GM06990 (cell line): ENCODE results near the gene SLTM.

ENCODE experiments used
- DNase-seq: peaks from one replicate; pipeline ENCODE4 v3.0.0-alpha.2; 2011; ENCODE audit not compliant: insufficient read length; ENCODE audit errors: extremely low read depth
- H3K27me3 ChIP-seq: replicated peaks from 2 replicates; pipeline ENCODE4 v1.6.0; 2011; ENCODE audit warnings: low read length; ENCODE audit not compliant: control insufficient read depth, insufficient read depth
- H3K36me3 ChIP-seq: 2 replicates; pipeline ENCODE4 v1.5.1; 2011; ENCODE audit warnings: low read length; ENCODE audit not compliant: control insufficient read depth, insufficient read depth
- H3K4me3 ChIP-seq: replicated peaks from 2 replicates; pipeline ENCODE4 v1.5.1; 2011; ENCODE audit warnings: low read depth, mild to moderate bottlenecking, control low read depth, low read length
- CTCF ChIP-seq: IDR thresholded peaks from 2 replicates; pipeline ENCODE4 v1.5.1; 2011; ENCODE audit warnings: low read length, control low read depth, mild to moderate bottlenecking, inconsistent platforms; ENCODE audit not compliant: insufficient read depth, poor library complexity, severe bottlenecking

The SLTM gene

GRCh38 chr15:58967479-58967878 is 34.0 kb upstream of the SLTM start:
- no peak for DNase-seq
- H3K36me3 ChIP-seq, result no peaks in the 10 kb centered on the region
- no peaks in the 10 kb centered on the region for H3K27me3 ChIP-seq
- no peak for TF ChIP-seq CTCF
- no peak overlapping the region for H3K4me3 ChIP-seq

GRCh38 chr15:58966698-58967097 is 33.2 kb upstream of the SLTM start:
- H3K27me3 ChIP-seq, result no peaks in the 10 kb centered on the region
- H3K36me3 ChIP-seq, result no peaks in the 10 kb centered on the region
- H3K4me3 ChIP-seq, result no peak overlapping the region
- no peak for DNase-seq
- no peak for TF ChIP-seq CTCF

DNA sequence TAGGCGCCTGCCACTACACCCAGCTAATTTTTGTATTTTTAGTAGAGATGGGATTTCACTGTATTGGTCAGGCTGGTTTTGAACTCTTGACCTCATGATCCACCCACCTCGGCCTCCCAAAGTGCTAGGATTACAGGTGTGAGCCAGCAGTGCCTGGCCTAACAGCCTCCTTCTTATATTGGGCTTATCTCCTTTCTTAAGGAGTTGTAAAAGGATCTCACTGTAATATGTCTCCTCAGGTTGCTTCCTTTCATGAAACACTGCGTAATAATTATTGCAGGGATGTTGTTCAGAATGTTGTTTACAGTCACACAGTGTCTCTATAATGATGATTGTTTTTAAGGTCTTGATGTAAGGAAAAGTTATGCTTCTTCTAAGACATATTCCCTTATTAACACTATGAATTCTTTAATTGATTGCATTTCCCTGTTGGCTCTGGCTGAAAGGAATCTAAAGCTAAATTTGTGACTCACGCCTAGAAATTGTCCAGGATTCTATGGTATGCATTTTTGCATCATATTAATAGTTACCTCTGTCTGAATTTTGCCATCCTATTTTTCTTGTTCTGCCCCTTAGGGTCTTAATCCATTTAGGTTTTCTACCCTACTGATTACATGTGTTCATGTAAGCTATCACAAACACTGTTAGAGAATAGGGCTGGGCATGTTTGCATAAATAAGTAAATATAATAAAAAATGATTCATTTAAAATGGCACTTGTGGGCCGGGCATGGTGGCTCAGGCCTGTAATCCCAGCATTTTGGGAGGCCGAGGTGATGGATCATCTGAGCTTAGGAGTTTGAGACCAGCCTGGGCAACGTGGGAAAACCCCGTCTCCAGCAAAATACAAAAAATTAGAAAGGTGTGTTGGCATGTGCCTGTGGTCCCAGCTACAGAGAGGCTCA is 29.4 kb upstream of the SLTM start:
- no peak overlapping the region for H3K4me3 ChIP-seq
- TF ChIP-seq CTCF, result no peak
- DNase-seq, result no peak
- H3K27me3 ChIP-seq, result no peaks in the 10 kb centered on the region
- H3K36me3 ChIP-seq, result no peaks in the 10 kb centered on the region

GRCh38 chr15:58962136-58962535 is 28.7 kb upstream of the SLTM start:
- TF ChIP-seq CTCF, result no peak
- no peaks in the 10 kb centered on the region for H3K27me3 ChIP-seq
- DNase-seq, result no peak
- no peaks in the 10 kb centered on the region for H3K36me3 ChIP-seq
- H3K4me3 ChIP-seq, result no peak overlapping the region

GRCh38 chr15:58958811-58959210 is 25.3 kb upstream of the SLTM start:
- H3K27me3 ChIP-seq, result no peaks in the 10 kb centered on the region
- no peaks in the 10 kb centered on the region for H3K36me3 ChIP-seq
- no peak overlapping the region for H3K4me3 ChIP-seq
- DNase-seq, result no peak
- TF ChIP-seq CTCF, result no peak
